Glutamatergic neuron (in vitro differentiated cells): ENCODE results near the gene SASH3. TPM values are rescaled to one million over a fixed set of nuclear protein-coding genes. Genes with fewer than 3 reads are reported as not detected.

Experiments used
- DNase-seq: peaks from one replicate; pipeline ENCODE4 v3.0.0; 2022
- H3K27ac Mint-ChIP-seq: one replicate; pipeline ENCODE4 v1.8.0; 2020; ENCODE audit warnings: mild to moderate bottlenecking, mixed read lengths, inconsistent platforms; ENCODE audit not compliant: unreplicated experiment
- H3K27me3 Mint-ChIP-seq: one replicate; pipeline ENCODE4 v1.8.0; 2020; ENCODE audit warnings: mild to moderate bottlenecking, moderate library complexity, mixed read lengths, inconsistent platforms; ENCODE audit not compliant: unreplicated experiment
- H3K36me3 Mint-ChIP-seq: one replicate; pipeline ENCODE4 v1.8.0; 2020; ENCODE audit warnings: mild to moderate bottlenecking, mixed read lengths, inconsistent platforms; ENCODE audit not compliant: unreplicated experiment
- H3K4me1 Mint-ChIP-seq: one replicate; pipeline ENCODE4 v1.8.0; 2020; ENCODE audit warnings: mild to moderate bottlenecking, low read depth, mixed read lengths, inconsistent platforms; ENCODE audit not compliant: unreplicated experiment
- H3K4me3 Mint-ChIP-seq: one replicate; pipeline ENCODE4 v1.8.0; 2020; ENCODE audit warnings: mild to moderate bottlenecking, mixed read lengths, inconsistent platforms; ENCODE audit not compliant: unreplicated experiment
- H3K9me3 Mint-ChIP-seq: one replicate; pipeline ENCODE4 v1.8.0; 2020; ENCODE audit warnings: mild to moderate bottlenecking, moderate library complexity, mixed read lengths, inconsistent platforms; ENCODE audit not compliant: unreplicated experiment
- long read RNA-seq: library from polyadenylated mRNA; unstranded; transcript quantifications from one replicate; pipeline ENCODE4 v2.0.0, GENCODE V29; 2020; ENCODE audit not compliant: unreplicated experiment
- total RNA-seq: library from RNA; stranded (reverse); fragmentation: NEBNext Ultra II Directional; extraction: Animal tissue kit (Norgen Biotek cat#: 25700); gene quantifications from one replicate; pipeline ENCODE4 v1.2.1, GENCODE V29; 2021; ENCODE audit not compliant: unreplicated experiment
- TF ChIP-seq, protein P1 (sequence below): fragments of 200-600 bp; sonication (generic); IDR thresholded peaks from one replicate; pipeline ENCODE4 v1.5.0; 2021; ENCODE audit not compliant: partially characterized antibody, unreplicated experiment

SASH3 gene
- total RNA-seq: not detected
- long read RNA-seq: 0 reads

DNA sequence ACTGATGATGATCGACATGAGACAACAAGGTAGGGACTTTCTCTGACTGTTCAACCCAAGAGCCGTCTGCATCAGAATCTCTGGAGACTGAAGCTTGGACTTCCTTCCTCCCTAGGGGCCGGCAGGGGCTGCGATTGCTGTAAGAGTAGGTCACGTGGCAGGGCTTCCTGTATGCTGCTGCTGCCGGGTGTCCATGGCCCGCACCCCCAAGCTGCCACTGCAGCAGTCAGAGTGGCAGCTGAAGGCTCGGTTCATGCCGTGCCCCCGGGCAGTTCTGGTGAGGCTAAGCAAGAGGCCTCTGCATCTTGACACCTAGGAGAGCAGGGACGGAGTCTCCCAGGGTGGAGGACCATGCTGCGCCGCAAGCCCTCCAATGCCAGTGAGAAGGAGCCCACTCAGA, at the start of gene SASH3:
SASH3 (plus strand) TSS at position 203 of the 400 bp plus-strand sequence; CDS start at position 352, 149 bp downstream.
- no peak for DNase-seq
- no peak within 1 kb of the TSS for H3K27ac Mint-ChIP-seq
- peaks cover 3% of the 10 kb centered on the region for H3K9me3 Mint-ChIP-seq
- TF ChIP-seq, protein P1, sequence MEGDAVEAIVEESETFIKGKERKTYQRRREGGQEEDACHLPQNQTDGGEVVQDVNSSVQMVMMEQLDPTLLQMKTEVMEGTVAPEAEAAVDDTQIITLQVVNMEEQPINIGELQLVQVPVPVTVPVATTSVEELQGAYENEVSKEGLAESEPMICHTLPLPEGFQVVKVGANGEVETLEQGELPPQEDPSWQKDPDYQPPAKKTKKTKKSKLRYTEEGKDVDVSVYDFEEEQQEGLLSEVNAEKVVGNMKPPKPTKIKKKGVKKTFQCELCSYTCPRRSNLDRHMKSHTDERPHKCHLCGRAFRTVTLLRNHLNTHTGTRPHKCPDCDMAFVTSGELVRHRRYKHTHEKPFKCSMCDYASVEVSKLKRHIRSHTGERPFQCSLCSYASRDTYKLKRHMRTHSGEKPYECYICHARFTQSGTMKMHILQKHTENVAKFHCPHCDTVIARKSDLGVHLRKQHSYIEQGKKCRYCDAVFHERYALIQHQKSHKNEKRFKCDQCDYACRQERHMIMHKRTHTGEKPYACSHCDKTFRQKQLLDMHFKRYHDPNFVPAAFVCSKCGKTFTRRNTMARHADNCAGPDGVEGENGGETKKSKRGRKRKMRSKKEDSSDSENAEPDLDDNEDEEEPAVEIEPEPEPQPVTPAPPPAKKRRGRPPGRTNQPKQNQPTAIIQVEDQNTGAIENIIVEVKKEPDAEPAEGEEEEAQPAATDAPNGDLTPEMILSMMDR: no peak
- H3K4me3 Mint-ChIP-seq: no peak within 1 kb of the TSS
- no peaks in the 10 kb centered on the region for H3K4me1 Mint-ChIP-seq
- no peaks in the 10 kb centered on the region for H3K36me3 Mint-ChIP-seq
- peaks cover 3% of the 10 kb centered on the region for H3K27me3 Mint-ChIP-seq

DNA sequence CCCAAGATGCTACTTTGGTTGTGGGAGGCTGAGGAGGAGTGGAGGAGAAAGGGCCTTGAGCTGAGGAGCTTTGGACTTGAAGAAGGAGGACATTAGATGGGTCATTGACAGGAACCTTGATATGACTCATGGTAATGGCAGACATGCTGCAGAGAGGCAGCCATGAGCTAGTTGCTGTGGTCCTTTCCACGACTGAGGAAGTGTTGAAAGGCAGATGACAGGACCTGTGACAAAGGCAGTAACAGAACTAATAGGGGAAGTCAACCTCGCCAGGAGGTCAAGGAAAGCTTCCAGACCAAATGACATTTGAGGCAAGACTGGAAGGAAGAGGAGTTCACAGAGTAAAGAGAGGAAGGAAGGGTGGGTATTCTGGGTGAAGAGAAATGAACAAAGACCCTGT, 48.5 kb upstream of the SASH3 start:
- Mint-ChIP-seq H3K27me3 (peaks cover 5% of the 10 kb centered on the region), H3K9me3 (peaks cover 4% of the 10 kb centered on the region), H3K36me3 (peaks cover 9% of the 10 kb centered on the region), H3K4me3 (no peak overlapping the region), H3K27ac (no peak overlapping the region), H3K4me1 (no peaks in the 10 kb centered on the region)
- TF ChIP-seq, protein P1: no peak
- no peak for DNase-seq

DNA sequence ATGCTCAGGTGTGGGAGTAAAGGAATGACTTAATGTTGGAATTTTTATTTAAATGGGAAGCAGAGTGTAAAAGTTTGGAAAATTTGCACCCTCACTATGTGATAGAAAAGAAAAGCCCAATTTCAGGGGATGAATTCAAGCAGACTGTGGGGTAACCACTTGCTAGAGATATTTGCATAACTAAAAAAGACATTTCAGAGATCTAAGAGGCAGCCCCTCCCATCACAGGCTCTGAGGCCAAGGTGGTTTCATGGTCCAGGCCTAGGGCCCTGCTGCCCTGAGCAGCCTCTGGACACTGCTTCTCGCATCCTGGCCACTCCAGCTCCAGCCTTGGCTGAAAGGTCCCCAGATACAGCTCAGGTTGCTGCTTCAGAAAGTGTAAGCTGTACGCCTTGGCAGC, 46.9 kb upstream of the SASH3 start:
- Mint-ChIP-seq H3K9me3 (peaks cover 4% of the 10 kb centered on the region), H3K27ac (no peak overlapping the region)

DNA sequence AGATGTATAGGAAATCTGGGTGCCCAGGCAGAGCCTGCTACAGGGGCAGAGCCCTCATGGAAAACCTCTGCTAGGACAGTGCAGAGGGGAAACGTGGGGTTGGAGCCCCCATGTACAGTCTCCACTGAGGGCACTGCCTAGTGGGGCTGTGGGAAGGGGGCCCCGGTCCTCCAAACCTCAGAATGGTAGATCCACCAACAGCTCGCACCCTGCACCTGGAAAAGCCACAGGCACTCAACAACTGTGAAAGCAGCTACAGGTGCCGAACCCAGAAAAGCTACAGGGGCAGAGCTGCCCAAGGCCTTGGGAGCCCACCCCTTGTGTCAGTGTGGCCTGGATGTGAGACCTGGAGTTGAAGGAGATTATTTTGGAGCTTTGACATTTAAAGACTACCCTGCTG, 46.4 kb upstream of the SASH3 start:
- peaks cover 9% of the 10 kb centered on the region for H3K36me3 Mint-ChIP-seq
- DNase-seq: no peak
- TF ChIP-seq, protein P1: no peak
- H3K4me3 Mint-ChIP-seq: no peak overlapping the region
- H3K4me1 Mint-ChIP-seq: no peaks in the 10 kb centered on the region
- no peak overlapping the region for H3K27ac Mint-ChIP-seq
- peaks cover 4% of the 10 kb centered on the region for H3K9me3 Mint-ChIP-seq
- peaks cover 8% of the 10 kb centered on the region for H3K27me3 Mint-ChIP-seq

More for the DNA sequence above, 46.9 kb upstream of the SASH3 start:
- Mint-ChIP-seq H3K4me1 (no peaks in the 10 kb centered on the region), H3K27me3 (peaks cover 5% of the 10 kb centered on the region), H3K4me3 (no peak overlapping the region), H3K36me3 (peaks cover 9% of the 10 kb centered on the region)
- TF ChIP-seq, protein P1: no peak
- no peak for DNase-seq

DNA sequence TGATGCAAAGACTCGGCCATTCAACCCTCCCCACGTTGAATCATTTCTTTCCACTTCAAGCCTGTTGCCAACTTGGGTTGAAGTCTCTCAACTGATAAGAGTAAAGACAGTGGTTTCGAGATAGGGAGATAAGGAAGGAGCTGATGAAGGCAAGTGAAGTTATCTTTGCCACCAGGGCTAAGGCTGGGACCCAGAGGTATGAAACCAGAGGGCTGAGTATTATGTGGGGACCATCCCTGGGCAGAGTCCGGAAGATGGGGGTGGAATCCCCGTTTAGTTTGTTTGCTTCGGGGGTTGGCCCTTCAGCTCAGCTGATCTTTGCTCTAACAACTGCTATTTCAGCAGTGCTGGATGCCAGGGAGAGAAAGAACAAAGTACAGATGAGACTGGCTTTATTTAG, 43.3 kb upstream of the SASH3 start:
- H3K9me3 Mint-ChIP-seq: peaks cover 2% of the 10 kb centered on the region
- H3K27me3 Mint-ChIP-seq: peaks cover 7% of the 10 kb centered on the region
- TF ChIP-seq, protein P1: no peak
- no peak overlapping the region for H3K4me3 Mint-ChIP-seq
- no peaks in the 10 kb centered on the region for H3K36me3 Mint-ChIP-seq
- no peak overlapping the region for H3K27ac Mint-ChIP-seq
- no peak for DNase-seq
- H3K4me1 Mint-ChIP-seq: no peaks in the 10 kb centered on the region
